Measurements from ENCODE around the gene BTRC.
A peak's percentile ranks its signal among the peaks of the same experiment; 100 is the strongest.

The BTRC gene

GRCh38 chr10:101353692-101354327 lies at the start of gene BTRC:
Gene BTRC, plus strand, starts transcription at chr10:101354165. Its CDS starts 16 bp downstream, at chr10:101354181.
- no peak for TF ChIP-seq CTCF (IDR thresholded peaks at IDR 0.05; ENCODE audit: low read depth, low read length)
- peak within 1 kb of the TSS; percentile 87 for H3K4me3 ChIP-seq (ENCODE audit: low read depth, low read length)

DNA sequence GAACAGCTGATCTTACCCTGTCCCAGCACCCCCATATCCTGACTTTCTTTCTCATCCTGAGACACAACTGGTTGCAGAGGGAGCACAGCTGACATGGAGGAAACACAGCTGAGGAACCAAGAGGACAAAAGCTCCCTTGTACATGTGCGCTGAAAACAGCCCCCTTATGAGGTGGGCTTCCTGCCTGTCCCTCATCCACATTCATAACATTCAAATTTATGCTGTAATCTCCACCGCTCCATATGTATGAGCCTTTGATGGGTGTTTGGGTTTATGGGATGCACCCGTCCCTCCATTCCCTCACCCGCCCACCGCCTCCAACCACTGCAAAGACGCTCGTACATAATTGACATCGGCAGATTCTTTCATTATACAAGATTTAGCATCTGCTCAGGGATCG lies 49.6 kb upstream of the BTRC start:
- H3K4me3 ChIP-seq (ENCODE audit: low read depth, low read length) = no peak overlapping the region
- no peak for TF ChIP-seq CTCF (IDR thresholded peaks at IDR 0.05; ENCODE audit: low read depth, low read length)

DNA sequence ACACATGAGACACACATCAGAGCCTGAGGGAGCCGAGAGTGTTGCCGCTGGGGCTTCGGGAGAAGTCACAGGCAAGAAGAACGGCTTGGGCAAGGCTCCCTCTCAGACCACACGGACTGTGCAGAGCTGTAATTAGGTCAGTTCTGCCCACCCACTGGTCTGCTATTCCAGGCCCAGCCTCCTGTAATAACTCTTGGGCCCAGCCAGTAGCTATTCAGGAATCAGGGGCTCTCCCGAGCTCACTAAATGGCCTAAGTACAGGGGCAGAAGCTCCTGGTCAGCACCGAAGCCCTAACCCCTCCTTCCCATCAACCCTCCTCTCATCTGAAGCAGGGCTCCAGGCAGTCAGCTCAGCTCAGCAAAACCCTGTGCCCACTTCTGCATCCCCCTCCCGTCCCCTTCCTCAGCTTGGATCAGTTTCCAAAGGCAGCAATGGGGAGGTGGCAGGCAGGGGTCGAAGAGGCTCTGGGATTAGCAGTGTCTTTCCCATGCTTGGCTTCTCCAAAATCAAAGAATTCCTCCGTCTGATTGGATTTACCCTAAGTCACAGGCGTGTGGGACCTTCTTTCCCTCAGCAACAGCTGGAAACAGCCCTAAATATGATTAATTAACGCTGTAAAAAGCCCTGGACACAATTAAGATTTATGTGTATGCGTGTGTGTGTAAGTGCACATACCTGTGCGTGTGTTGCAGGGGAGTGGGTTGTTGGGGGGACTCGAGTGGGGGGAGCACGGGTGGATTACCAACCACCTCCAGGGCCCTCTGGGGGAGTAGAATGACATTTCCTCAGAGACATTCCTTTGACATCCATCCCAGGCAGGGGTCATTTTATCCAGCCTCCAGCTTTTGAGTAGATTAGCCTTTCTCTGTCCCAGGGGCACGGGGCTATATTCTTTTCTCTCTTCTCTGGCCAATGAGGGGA lies 48.4 kb upstream of the BTRC start:
- H3K4me3 ChIP-seq (ENCODE audit: low read depth, low read length) = no peak overlapping the region
- TF ChIP-seq CTCF (IDR thresholded peaks at IDR 0.05; ENCODE audit: low read depth, low read length) = no peak

- TF ChIP-seq CTCF (IDR thresholded peaks at IDR 0.05; ENCODE audit: low read depth, low read length) = no peak
- H3K4me3 ChIP-seq (ENCODE audit: low read depth, low read length) = no peak overlapping the region
These were observed 45.9 kb upstream of the BTRC start for GRCh38 chr10:101308051-101308450.

DNA sequence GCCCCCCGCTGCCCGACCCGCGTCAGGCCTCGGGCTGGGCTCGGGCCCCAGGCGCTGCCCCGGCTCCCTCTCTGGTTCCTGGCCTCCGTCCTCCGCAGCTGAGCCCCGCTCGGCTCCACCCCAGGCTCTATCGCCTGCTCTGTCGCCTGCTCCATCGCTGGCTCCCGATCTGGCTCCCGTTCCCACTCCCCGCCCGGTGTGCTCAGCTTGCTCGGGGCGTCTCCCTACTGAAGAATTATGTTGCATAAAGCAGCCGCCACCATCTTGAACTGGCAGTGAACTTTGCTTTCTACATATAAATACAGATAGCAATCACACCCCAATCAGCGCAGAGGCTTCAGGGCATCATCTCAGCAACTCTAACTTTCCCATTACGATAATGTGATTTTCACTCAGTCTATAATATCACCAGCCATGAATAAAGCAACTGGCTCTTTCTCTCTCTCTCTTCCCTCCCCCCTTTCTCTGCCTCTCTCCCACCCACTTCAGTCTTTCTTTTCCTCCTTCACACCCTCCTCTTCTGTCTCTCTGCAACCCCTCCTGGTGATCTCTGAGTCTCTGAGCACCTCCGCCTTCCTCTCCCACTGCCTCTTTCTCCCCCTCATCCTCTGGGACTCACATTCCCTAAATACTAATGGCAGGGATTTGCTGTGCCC lies 43.3 kb upstream of the BTRC start:
- no peak overlapping the region for H3K4me3 ChIP-seq (ENCODE audit: low read depth, low read length)
- no peak for TF ChIP-seq CTCF (IDR thresholded peaks at IDR 0.05; ENCODE audit: low read depth, low read length)

GRCh38 chr10:101311185-101312066 lies 42.5 kb upstream of the BTRC start:
- no peak for TF ChIP-seq CTCF (IDR thresholded peaks at IDR 0.05; ENCODE audit: low read depth, low read length)
- no peak overlapping the region for H3K4me3 ChIP-seq (ENCODE audit: low read depth, low read length)

Measured in WI38 (cell line).